ENCODE measurements around the gene MST1.

GRCh38 chr3:49713336-49714105 lies 24.2 kb upstream of the MST1 start:
- TF ChIP-seq POLR2AphosphoS5 (IDR thresholded peaks at IDR 0.05) (no peak), CTCF (IDR thresholded peaks at IDR 0.05) (no peak), POLR2A (IDR thresholded peaks at IDR 0.05) (no peak)

Data from breast epithelium (tissue), 3 donors.